Left lung (tissue), 10 donors: ENCODE results near the gene ILF2. TPM values are rescaled to one million over a fixed set of nuclear protein-coding genes. Genes with fewer than 3 reads are reported as not detected.

Experiments used
- ATAC-seq: fragments of 200-7000 bp; cut with Tn5 transposase; one replicate; pipeline ENCODE4 v1.9.1; 2020; ENCODE audit warnings: moderate library complexity
- DNase-seq, 4 donors: peaks; one replicate each; pipeline ENCODE4 v3.0.0-alpha.2; 2013 to 2020
- H3K27ac ChIP-seq, 2 donors: fragments of 200-600 bp; sonication (generic) in 1 of 2; one replicate each; pipeline versions ENCODE4 v1.5.0 to v1.8.0; 2020 to 2021
- H3K27me3 ChIP-seq, 2 donors: fragments of 200-600 bp; sonication (generic) in 1 of 2; one replicate each; pipeline versions ENCODE4 v1.5.0 to v1.8.0; 2020 to 2021
- H3K36me3 ChIP-seq, 2 donors: fragments of 200-600 bp; sonication (generic) in 1 of 2; one replicate each; pipeline versions ENCODE4 v1.5.0 to v1.8.0; 2020 to 2021
- H3K4me1 ChIP-seq, 2 donors: fragments of 200-600 bp; one replicate each; pipeline ENCODE4 v1.8.0; 2021
- H3K4me3 ChIP-seq, 2 donors: fragments of 200-600 bp; sonication (generic) in 1 of 2; one replicate each; pipeline versions ENCODE4 v1.5.0 to v1.8.0; 2020 to 2021; ENCODE audit warnings: mild to moderate bottlenecking in 1 of 2
- H3K9me3 ChIP-seq, 2 donors: fragments of 200-600 bp; sonication (generic) in 1 of 2; one replicate each; pipeline versions ENCODE4 v1.5.0 to v1.8.0; 2020 to 2021
- intact Hi-C, 2 donors: fragments of 100-400 bp; cut with DNase I; formaldehyde crosslinking; loops; one replicate each; pipeline versions ENCODE4 v1.11.2 to v1.14.2; 2022
- polyA plus RNA-seq, 6 donors: library from polyadenylated mRNA; unstranded; fragments of 120-200 nt; gene quantifications; one replicate each; pipeline ENCODE4 v1.2.1, GENCODE V29; 2013; ENCODE audit not compliant: insufficient read length in 6 of 6
- total RNA-seq, 2 donors: library from RNA; stranded (reverse); fragmentation: NEBNext Ultra II Directional; extraction: Animal tissue kit (Norgen Biotek cat#: 25700); gene quantifications; one replicate each; pipeline ENCODE4 v1.2.1, GENCODE V29; 2021
- TF ChIP-seq, protein P1 (sequence below), 2 donors: fragments of 200-600 bp; sonication (generic) in 1 of 2; IDR thresholded peaks; one replicate each; pipeline versions ENCODE4 v1.5.0 to v1.8.0; 2021; ENCODE audit warnings: antibody characterized with exemption in 2 of 2
- donor health status: DM: no; HTN: yes; CAD: no.
- donor health status: DM: no; HTN: no; CAD: no.

ILF2 gene
- total and polyA plus RNA-seq, 8 donors = 104 to 295 (median 252) TPM

DNA sequence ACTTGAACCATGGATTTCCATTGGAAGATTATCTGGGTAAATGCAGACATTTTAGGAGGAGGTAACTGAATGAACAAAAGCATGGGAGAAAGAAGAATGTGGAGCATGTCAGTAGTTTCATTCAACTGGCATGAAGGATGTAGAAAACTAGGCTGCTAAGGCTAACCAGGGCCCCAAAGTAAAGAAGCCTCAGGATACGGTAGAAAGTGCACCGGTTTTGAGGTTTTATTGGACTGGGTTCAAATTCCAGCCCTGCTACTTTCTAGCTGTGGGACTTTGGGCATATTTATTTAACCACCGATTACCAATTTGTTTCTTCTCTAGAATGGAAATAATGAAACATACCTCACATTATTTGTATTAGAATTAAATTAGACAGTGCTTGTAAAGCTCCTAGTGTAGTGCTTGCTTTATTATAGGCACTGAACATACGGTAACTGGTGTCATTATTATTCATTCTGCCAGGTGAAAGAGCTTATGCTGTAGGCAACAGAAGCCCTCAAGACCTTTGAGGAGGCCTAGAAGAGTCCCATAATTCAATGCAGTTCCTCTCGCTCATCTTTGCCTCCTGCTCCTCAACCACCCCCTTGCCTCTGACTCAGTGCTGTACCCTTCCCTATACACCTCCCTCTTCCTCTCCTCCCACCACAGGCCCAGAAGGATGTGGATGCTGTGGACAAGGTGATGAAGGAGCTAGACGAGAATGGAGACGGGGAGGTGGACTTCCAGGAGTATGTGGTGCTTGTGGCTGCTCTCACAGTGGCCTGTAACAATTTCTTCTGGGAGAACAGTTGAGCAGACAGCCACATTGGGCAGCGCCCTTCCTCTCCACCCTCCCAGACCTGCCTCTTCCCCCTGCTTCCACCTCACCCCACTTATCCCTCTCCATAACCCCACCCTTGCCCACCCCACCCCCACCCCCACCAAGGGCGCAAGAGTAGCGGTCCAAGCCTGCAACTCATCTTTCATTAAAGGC, 39.5 kb downstream of the ILF2 start:
- peaks cover 0 to 4% of the 10 kb centered on the region in 2 donors for H3K27me3 ChIP-seq
- H3K27ac ChIP-seq = no peak overlapping the region
- H3K4me1 ChIP-seq = peaks cover 13 to 43% of the 10 kb centered on the region in 2 donors
- peaks cover 0 to 12% of the 10 kb centered on the region in 2 donors for H3K36me3 ChIP-seq
- ATAC-seq = no peak
- TF ChIP-seq, protein P1, sequence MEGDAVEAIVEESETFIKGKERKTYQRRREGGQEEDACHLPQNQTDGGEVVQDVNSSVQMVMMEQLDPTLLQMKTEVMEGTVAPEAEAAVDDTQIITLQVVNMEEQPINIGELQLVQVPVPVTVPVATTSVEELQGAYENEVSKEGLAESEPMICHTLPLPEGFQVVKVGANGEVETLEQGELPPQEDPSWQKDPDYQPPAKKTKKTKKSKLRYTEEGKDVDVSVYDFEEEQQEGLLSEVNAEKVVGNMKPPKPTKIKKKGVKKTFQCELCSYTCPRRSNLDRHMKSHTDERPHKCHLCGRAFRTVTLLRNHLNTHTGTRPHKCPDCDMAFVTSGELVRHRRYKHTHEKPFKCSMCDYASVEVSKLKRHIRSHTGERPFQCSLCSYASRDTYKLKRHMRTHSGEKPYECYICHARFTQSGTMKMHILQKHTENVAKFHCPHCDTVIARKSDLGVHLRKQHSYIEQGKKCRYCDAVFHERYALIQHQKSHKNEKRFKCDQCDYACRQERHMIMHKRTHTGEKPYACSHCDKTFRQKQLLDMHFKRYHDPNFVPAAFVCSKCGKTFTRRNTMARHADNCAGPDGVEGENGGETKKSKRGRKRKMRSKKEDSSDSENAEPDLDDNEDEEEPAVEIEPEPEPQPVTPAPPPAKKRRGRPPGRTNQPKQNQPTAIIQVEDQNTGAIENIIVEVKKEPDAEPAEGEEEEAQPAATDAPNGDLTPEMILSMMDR (IDR thresholded peaks at IDR 0.05) = no peak
- H3K4me3 ChIP-seq = no peak overlapping the region
- H3K9me3 ChIP-seq = no peaks in the 10 kb centered on the region
- peak in 1 of 4 donors; percentile 26 for DNase-seq
- intact Hi-C loops = no loop called here

DNA sequence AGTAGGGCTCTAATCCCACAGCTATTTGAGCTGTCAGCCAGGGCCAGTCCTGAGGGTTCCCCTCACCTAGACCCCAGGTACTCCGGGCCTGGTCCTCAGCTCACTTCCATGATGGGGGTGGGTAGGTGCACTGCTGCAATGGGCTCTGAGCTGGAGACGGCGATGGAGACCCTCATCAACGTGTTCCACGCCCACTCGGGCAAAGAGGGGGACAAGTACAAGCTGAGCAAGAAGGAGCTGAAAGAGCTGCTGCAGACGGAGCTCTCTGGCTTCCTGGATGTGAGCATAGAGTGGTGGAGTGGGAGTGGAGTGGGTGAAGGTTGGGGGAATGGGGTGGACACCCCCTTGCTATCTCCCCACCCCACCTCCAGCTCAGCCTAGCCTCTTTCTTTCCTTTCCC, 40.4 kb downstream of the ILF2 start:
- Histone ChIP-seq H3K4me1 (peaks cover 5 to 43% of the 10 kb centered on the region in 2 donors), H3K36me3 (peaks cover 0 to 2% of the 10 kb centered on the region in 2 donors), H3K4me3 (no peak overlapping the region), H3K27ac (peak overlapping the region in 1 of 2 donors; percentile 25), H3K27me3 (peaks cover 0 to 4% of the 10 kb centered on the region in 2 donors), H3K9me3 (no peaks in the 10 kb centered on the region)
- no peak for ATAC-seq
- peak in 1 of 4 donors; percentile 34 for DNase-seq
- TF ChIP-seq, protein P1 (IDR thresholded peaks at IDR 0.05) = no peak
- intact Hi-C loops = no loop called here

DNA sequence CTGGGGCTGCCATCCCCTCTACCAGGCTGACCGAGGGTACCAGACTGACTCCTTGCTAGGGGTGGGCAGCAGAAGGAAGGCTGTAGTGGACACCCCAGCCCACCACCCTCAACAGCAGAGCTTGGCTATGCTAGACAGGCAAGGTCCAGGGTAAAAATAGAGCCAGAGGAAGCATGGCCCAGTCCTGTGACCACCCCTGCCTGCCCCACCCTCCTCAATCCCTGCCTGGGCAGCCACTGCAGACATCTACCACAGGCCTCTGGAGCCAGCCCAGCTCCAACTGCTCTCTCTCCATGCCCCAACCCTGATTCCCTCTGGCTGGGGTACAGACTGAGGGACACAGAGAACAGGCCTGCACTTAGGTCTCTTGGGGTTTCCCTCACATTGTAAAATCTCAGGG, 40.8 kb downstream of the ILF2 start:
- no peak for ATAC-seq
- peak in 1 of 4 donors; percentile 45 for DNase-seq
- intact Hi-C loops = no loop called here
- peaks cover 1 to 43% of the 10 kb centered on the region in 2 donors for H3K4me1 ChIP-seq
- TF ChIP-seq, protein P1 (IDR thresholded peaks at IDR 0.05) = no peak
- peaks cover 0 to 4% of the 10 kb centered on the region in 2 donors for H3K27me3 ChIP-seq
- H3K36me3 ChIP-seq = no peaks in the 10 kb centered on the region
- H3K9me3 ChIP-seq = no peaks in the 10 kb centered on the region
- no peak overlapping the region for H3K4me3 ChIP-seq
- peak overlapping the region in 1 of 2 donors; percentile 25 for H3K27ac ChIP-seq

DNA sequence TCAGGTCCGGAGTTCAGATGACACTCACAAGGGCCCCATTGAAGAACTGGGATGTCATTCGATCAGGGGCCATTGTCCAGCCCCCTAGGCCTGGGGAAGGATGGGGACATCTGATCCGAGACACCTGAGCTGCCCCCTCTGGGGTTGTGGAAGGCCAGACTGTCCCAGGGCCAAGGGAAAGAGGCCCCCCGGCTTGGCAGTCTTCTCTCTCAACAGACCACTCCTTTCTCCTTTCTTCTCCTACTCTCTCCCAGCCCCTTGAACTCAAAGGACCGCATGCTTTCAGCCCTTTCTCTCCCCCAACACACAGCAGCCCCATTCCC, 41.5 kb downstream of the ILF2 start:
- no peak overlapping the region for H3K27ac ChIP-seq
- H3K4me3 ChIP-seq = no peak overlapping the region
- no peaks in the 10 kb centered on the region for H3K9me3 ChIP-seq
- intact Hi-C loops = no loop called here
- H3K27me3 ChIP-seq = peaks cover 0 to 4% of the 10 kb centered on the region in 2 donors
- H3K36me3 ChIP-seq = no peaks in the 10 kb centered on the region
- peak in 1 of 4 donors; percentile 27 for DNase-seq
- ATAC-seq = no peak
- peaks cover 0 to 45% of the 10 kb centered on the region in 2 donors for H3K4me1 ChIP-seq
- TF ChIP-seq, protein P1 (IDR thresholded peaks at IDR 0.05) = no peak

DNA sequence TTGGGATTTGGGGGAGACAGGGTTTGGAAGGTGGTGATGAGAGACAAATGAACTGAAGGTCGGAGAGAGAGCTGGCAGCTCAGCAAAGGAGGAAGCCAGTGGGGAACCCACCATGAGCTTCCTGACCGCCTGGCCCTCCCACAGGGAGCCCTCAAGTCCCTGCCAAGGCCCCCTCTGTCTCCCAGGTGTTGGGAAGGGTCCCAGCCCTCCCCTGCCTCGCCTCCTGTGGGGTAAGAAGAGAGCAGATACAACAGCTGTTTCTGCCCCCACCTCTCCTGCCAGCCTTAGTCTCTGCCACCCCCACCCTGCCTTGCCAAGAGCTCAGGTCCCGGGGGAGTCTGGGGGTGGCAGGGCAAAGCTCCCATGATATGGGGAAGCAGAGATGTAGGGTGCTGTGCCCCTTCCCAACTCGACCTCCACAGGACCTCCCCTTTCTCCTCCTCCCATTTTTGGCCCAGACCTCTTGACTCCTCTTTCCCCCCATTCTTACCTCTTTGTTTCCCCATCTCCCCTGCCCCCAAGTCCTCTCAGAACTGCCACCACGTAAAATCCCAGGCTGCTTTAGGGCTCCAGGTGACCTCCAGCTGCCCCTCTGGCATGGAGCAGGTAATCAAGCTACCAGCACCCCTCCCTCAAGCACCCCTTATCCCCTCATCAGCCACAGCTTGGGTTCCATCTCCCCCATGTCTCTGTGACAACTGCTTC, 42.0 kb downstream of the ILF2 start:
- TF ChIP-seq, protein P1 (IDR thresholded peaks at IDR 0.05) = no peak
- peaks cover 0 to 4% of the 10 kb centered on the region in 2 donors for H3K27me3 ChIP-seq
- DNase-seq (peak in 1 of 4 donors; percentile 28), ATAC-seq (no peak)
- peaks cover 0 to 51% of the 10 kb centered on the region in 2 donors for H3K4me1 ChIP-seq
- H3K27ac ChIP-seq = no peak overlapping the region
- no peak overlapping the region for H3K4me3 ChIP-seq
- intact Hi-C loops = no loop called here
- no peaks in the 10 kb centered on the region for H3K36me3 ChIP-seq
- no peaks in the 10 kb centered on the region for H3K9me3 ChIP-seq
